Measurements from ENCODE around the gene SPOCK3.

GRCh38 chr4:166838975-166839614 is 395.2 kb downstream of the SPOCK3 start:
- no peak for TF ChIP-seq CTCF (conservative IDR thresholded peaks at IDR 0.05; ENCODE audit: low read depth, low read length)
- no peak for TF ChIP-seq EZH2phosphoT487 (IDR thresholded peaks at IDR 0.05; ENCODE audit: borderline replicate concordance, low read length)
- TF ChIP-seq EZH2 (IDR thresholded peaks at IDR 0.05; ENCODE audit: low read length, unreplicated experiment): no peak

Measured in PC-3 (cell line).